Midbrain (tissue), 1 donor: ENCODE results near the gene AP1M1.
"Not testable (repeated sequence)": the region's sequence is repeated elsewhere in the genome, so short reads cannot be mapped to it uniquely, and the experiment has no call there.

Source experiments
- DNase-seq: peaks from one replicate; lab custom pipeline; 2025; lab: John Stamatoyannopoulos, UW

AP1M1 gene

GRCh38 chr19:16197622-16198369 is at the start of gene AP1M1:
TSS of gene AP1M1 (plus strand) at chr19:16197911. CDS start at chr19:16198027, 116 bp downstream.
- DNase-seq: peak; percentile 98

GRCh38 chr19:16148443-16149229 is 49.1 kb upstream of the AP1M1 start:
- DNase-seq: no peak

GRCh38 chr19:16153582-16154336 is 44.0 kb upstream of the AP1M1 start:
- DNase-seq: no peak

- DNase-seq: no peak
Observed at GRCh38 chr19:16154557-16154956, 43.2 kb upstream of the AP1M1 start.

- no peak for DNase-seq
Observed at GRCh38 chr19:16155128-16155527, 42.6 kb upstream of the AP1M1 start.

GRCh38 chr19:16156904-16157303 is 40.8 kb upstream of the AP1M1 start:
- no peak for DNase-seq

GRCh38 chr19:16157601-16158000 is 40.1 kb upstream of the AP1M1 start:
- no peak for DNase-seq

- DNase-seq: no peak
Observed at GRCh38 chr19:16159655-16160054, 38.1 kb upstream of the AP1M1 start.

- no peak for DNase-seq
Observed at GRCh38 chr19:16160445-16160942, 37.2 kb upstream of the AP1M1 start.

GRCh38 chr19:16160943-16161560 is 36.7 kb upstream of the AP1M1 start:
- DNase-seq: no peak

- no peak for DNase-seq
Observed at GRCh38 chr19:16161840-16162239, 35.9 kb upstream of the AP1M1 start.

GRCh38 chr19:16164222-16164890 is 33.4 kb upstream of the AP1M1 start:
- no peak for DNase-seq

GRCh38 chr19:16166417-16166816 is 31.3 kb upstream of the AP1M1 start:
- no peak for DNase-seq

- DNase-seq: no peak
Observed at GRCh38 chr19:16167055-16167454, 30.7 kb upstream of the AP1M1 start.

- DNase-seq: no peak
Observed at GRCh38 chr19:16168465-16169081, 29.1 kb upstream of the AP1M1 start.

GRCh38 chr19:16170134-16170533 is 27.6 kb upstream of the AP1M1 start:
- no peak for DNase-seq

- no peak for DNase-seq
Observed at GRCh38 chr19:16175954-16176353, 21.8 kb upstream of the AP1M1 start.

- not testable (repeated sequence) for DNase-seq
Observed at GRCh38 chr19:16178866-16179265, 18.8 kb upstream of the AP1M1 start.

GRCh38 chr19:16180611-16181010 is 17.1 kb upstream of the AP1M1 start:
- no peak for DNase-seq

- no peak for DNase-seq
Observed at GRCh38 chr19:16184665-16185122, 13.0 kb upstream of the AP1M1 start.
